NCI-H1694 (cell line): ENCODE results near the gene CTNND2.
A peak's percentile ranks its signal among the peaks of the same experiment; 100 is the strongest.
"Not testable (repeated sequence)": the region's sequence is repeated elsewhere in the genome, so short reads cannot be mapped to it uniquely, and the experiment has no call there.

Experiments
- DNase-seq: peaks from one replicate; lab custom pipeline; 2025; lab: John Stamatoyannopoulos, UW

CTNND2 gene

GRCh38 chr5:11679676-11680075 is 224.6 kb downstream of the CTNND2 start:
- no peak for DNase-seq

DNA sequence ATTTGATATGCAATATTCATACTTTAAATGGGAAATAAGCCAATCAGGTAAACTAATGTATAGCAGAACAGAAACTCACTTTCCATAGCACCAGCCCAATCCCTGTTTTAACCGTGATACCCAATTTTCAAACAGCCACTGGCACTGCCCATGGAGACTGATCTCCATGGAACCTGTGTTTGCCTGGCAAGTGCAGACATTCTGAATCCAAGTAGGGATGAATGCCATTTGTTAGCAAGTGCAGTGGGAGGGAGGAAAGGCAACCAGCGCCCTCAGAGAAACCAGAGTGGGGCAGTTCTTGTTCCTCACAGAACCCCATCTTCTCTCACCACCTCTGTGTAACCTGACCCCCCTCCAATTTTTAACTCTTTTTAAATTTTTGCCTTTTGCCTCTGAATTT is 229.1 kb downstream of the CTNND2 start:
- no peak for DNase-seq

GRCh38 chr5:11672385-11673085 is 231.7 kb downstream of the CTNND2 start:
- no peak for DNase-seq

- DNase-seq, result no peak
These were observed 245.9 kb downstream of the CTNND2 start for GRCh38 chr5:11658376-11658775.

GRCh38 chr5:11656916-11657315 is 247.3 kb downstream of the CTNND2 start:
- no peak for DNase-seq

DNA sequence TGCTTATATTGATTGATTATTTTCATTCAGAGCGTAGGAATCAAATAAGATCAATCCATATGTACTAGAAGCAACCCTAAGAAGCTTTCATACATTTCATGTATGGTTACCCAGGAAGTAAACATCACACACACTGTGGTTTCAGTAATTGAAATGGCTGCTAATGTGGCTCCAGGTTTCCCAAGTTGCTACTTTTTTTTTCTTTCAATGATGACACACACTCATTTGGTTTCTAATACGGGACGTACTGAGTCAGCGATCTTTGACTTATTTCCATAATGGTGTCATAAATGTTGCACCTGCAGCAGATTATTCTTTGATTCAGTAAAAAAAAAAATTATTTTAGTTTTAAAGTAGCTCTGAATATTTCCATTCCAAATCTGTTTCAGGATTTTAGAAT is 248.6 kb downstream of the CTNND2 start:
- no peak for DNase-seq

GRCh38 chr5:11650936-11651335 is 253.3 kb downstream of the CTNND2 start:
- no peak for DNase-seq

- no peak for DNase-seq
These were observed 258.1 kb downstream of the CTNND2 start for GRCh38 chr5:11646141-11646540.

DNA sequence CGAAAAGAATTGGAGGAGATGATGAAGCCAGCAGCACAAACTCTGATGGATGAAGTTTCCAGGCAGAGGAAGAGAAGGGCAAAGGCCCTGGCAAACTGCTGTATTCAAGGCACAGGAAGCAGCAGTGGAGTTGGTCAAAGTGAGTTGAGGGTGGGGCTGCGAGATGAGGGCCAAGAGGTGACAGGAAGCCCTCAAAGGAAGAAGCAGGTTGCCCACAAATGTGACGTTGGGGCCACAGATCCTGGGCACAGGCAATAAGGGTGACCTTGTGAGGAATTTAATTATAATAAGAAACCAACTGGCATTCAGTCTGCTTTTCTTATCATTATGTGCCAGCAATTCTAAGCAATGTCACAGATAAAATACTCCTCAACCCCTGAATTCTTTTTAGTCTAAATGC is 261.8 kb downstream of the CTNND2 start:
- DNase-seq, result no peak

DNA sequence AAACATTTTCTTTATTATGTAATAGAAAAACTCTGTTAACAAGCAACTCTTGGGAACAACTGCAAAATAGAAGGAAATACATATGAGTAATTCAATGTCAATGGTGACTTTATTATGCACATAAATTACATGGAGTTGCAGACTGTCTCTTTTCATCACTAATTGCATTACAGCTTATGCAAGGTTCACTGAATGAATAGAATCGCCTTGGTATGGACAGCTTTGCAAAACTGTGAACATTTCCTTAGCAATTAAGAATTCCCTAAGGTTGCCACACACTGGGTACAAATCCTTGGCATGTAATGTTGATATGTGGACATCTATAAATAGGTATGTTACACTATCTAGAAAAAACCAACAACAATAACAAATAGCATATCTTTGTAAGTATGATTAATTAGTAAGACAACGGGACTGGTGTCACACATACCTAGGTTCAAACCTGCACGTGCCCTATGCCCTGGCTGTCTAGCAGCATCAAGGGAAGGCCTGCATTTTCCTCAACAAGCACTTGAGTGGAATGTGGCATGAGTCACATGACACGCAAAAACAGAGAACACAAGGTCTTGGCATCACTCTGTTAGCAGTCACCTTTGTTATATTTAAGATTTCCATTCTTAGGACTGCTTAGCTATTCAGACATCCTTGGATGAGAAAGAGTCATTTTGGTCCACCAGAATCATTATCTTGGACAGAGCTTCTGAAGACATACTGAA is 263.9 kb downstream of the CTNND2 start:
- no peak for DNase-seq

- no peak for DNase-seq
These were observed 281.5 kb downstream of the CTNND2 start for GRCh38 chr5:11622785-11623184.

DNA sequence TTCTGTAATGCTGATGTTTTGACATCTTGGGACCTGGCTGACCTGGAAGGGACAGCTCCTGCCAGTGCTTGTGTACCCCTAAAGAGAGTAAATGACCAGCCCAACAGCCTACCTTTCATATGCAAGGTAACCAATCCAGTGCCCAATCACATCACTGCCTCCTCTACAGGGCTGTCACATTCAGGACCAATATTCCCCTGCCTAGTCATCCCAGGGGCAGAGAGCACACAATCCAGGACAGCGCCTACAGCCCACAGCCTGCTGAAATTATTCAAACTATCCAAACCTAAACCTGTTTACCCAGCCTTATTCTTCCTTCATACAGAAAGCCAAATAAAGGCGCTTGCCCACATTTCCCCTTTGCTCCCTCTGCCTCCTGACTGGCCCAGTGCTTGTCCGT is 284.1 kb downstream of the CTNND2 start:
- DNase-seq, result no peak

- DNase-seq, result peak; percentile 48
These were observed 284.8 kb downstream of the CTNND2 start for GRCh38 chr5:11619339-11620024.

DNA sequence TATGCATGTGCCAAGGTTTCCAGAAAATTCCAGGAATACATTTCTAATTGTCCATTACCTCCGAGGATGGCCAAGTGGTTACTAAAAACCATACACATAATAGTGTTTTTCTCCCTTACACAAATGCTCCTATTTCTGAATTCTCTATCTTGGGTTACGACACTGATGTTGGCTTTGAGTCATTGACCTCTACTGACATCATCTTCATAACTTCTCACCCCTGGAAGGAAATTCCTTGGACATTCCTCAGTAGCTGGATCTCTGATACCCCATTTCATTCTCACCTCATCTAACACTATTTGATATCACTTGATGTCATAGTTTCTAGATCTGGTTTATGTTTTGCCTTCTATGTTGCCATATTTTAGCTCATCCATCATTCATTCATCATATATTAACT is 287.2 kb downstream of the CTNND2 start:
- no peak for DNase-seq

GRCh38 chr5:11616624-11617023 is 287.6 kb downstream of the CTNND2 start:
- DNase-seq, result not testable (repeated sequence)

GRCh38 chr5:11611011-11611410 is 293.2 kb downstream of the CTNND2 start:
- no peak for DNase-seq

DNA sequence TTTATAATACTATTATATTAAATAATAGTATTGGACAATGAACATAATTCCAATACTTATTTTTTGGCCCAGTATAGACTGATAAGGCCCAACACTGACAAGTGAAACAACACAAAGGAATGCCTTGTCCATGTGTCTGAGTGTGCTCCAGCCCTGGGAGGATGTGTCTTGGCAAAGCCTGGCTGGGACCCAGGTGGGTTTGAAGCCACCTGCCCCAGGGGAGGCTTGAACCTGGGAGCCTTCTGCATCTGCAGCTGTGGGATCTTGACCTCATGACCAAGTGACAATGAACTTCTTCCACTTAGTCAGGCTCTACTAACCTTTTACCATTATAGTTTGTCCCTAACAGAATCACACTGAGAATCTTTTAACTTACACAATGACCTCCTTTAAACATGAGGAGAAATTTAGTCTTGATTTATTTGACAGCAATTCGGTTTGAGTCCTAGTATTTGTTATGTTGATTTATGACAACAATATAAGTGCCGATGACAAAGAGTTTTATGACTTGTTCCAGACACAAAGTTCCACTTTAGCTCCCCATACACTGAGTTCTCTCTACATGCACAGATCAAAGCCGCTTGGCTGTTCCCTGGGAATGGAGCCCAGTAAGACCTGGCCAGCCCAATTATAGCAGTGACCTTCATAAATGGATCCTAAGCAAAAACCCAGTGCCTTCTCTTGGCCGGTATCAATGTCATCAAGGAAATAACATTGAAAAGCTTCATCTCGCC is 294.5 kb downstream of the CTNND2 start:
- no peak for DNase-seq

GRCh38 chr5:11608530-11608929 is 295.7 kb downstream of the CTNND2 start:
- DNase-seq, result no peak

DNA sequence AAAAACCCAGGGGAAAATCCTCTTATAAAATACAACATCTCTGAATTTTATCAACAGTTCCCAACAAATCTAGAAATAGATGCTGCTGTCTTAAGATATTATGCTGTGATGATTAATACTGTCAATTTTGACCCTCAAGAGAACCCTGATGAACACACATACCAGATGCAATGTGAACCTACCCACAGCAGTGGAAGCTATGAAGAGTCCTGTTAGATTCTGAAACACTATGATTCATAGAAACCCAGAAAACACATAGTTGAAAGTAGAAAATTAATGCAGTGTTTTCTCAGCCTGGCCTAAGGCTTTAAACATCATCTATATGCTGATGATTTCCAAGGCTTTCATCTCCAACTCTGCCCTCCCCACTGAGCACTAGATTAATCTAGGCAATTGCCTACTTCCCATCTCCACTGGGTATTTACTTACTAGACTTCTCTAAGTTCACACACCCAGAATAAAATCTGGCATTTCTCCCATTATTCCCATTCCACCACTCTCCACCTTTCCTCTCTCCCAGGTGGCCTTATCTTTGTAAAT is 296.2 kb downstream of the CTNND2 start:
- DNase-seq, result no peak

- DNase-seq, result no peak
These were observed 301.9 kb downstream of the CTNND2 start for GRCh38 chr5:11602298-11602697.

DNA sequence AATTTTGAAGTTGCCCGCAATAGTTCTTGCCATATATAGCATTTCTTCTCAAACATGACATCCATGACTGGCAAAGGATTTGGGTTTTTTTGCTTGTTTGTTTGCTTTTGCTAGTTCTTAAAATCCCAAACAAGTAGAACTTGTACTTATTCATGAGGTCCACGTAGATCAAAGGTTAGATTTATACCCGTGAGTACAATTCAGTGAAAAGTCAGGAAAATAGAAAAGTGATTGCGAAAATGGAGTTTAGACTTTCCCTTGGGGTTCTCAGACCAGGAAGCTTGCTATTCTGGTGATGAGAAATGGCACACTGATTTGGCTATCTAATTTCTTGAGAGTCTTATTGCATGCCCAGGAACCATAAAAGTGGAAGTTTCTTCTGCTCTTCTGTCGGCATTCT is 304.7 kb downstream of the CTNND2 start:
- DNase-seq, result no peak

GRCh38 chr5:11596657-11597071 is 307.6 kb downstream of the CTNND2 start:
- DNase-seq, result no peak
